Thyroid gland (tissue), 4 donors: Measurements from ENCODE around the gene GPLD1.

Experiments
- CTCF ChIP-seq, 6 experiments: fragments of 200-600 bp in 3 of 6; fragments of 450-650 bp in 3 of 6; sonication (generic) in 3 of 6; IDR thresholded peaks; one replicate each; pipeline ENCODE4 v1.5.1; 2016 to 2019; ENCODE audit warnings: antibody characterized with exemption in 6 of 6, mild to moderate bottlenecking in 2 of 6, inconsistent platforms in 1 of 6, moderate library complexity in 1 of 6
- POLR2A ChIP-seq, 2 donors: fragments of 450-650 bp; IDR thresholded peaks; one replicate each; pipeline ENCODE4 v1.6.1; 2017; ENCODE audit warnings: antibody characterized with exemption in 2 of 2, mild to moderate bottlenecking in 2 of 2, moderate library complexity in 1 of 2

- TF ChIP-seq CTCF (IDR thresholded peaks at IDR 0.05) (no peak), POLR2A (IDR thresholded peaks at IDR 0.05) (no peak)
These were observed at the start of gene GPLD1 for GRCh38 chr6:24489470-24489869.
